T-helper 1 cell treated with Interleukin-12 subunit alpha and Interleukin-12 subunit beta and Interleukin-4 antibody, amounts not matched to agents 30 μg/mL and 1 μg/mL, for 36 hours (primary cell): ENCODE results near the gene RUNX3.

ENCODE experiments used
- H3K27ac Mint-ChIP-seq: one replicate; pipeline ENCODE4 v1.8.0; 2021; ENCODE audit warnings: mild to moderate bottlenecking, mixed read lengths
- H3K27me3 Mint-ChIP-seq: one replicate; pipeline ENCODE4 v1.8.0; 2021; ENCODE audit warnings: low read depth, mixed read lengths
- H3K36me3 Mint-ChIP-seq: one replicate; pipeline ENCODE4 v1.8.0; 2021; ENCODE audit warnings: low read depth, mixed read lengths
- H3K4me1 Mint-ChIP-seq: one replicate; pipeline ENCODE4 v1.8.0; 2021; ENCODE audit warnings: low read depth, mixed read lengths
- H3K4me3 Mint-ChIP-seq: one replicate; pipeline ENCODE4 v1.8.0; 2021; ENCODE audit warnings: mild to moderate bottlenecking, moderate library complexity, mixed read lengths
- H3K9me3 Mint-ChIP-seq: one replicate; pipeline ENCODE4 v1.8.0; 2021; ENCODE audit warnings: mixed read lengths

RUNX3 gene

GRCh38 chr1:24875257-24875656 is 54.8 kb downstream of the RUNX3 start:
- Mint-ChIP-seq H3K27me3 (peaks cover 33% of the 10 kb centered on the region), H3K9me3 (no peaks in the 10 kb centered on the region), H3K4me3 (no peak overlapping the region), H3K36me3 (no peaks in the 10 kb centered on the region), H3K4me1 (peaks cover 6% of the 10 kb centered on the region), H3K27ac (no peak overlapping the region)

GRCh38 chr1:24874611-24875234 is 55.4 kb downstream of the RUNX3 start:
- H3K4me3 Mint-ChIP-seq: no peak overlapping the region
- H3K27me3 Mint-ChIP-seq: peaks cover 27% of the 10 kb centered on the region
- peaks cover 6% of the 10 kb centered on the region for H3K4me1 Mint-ChIP-seq
- H3K36me3 Mint-ChIP-seq: no peaks in the 10 kb centered on the region
- H3K9me3 Mint-ChIP-seq: no peaks in the 10 kb centered on the region
- H3K27ac Mint-ChIP-seq: no peak overlapping the region

- H3K4me3 Mint-ChIP-seq: no peak overlapping the region
- H3K27ac Mint-ChIP-seq: no peak overlapping the region
- peaks cover 6% of the 10 kb centered on the region for H3K4me1 Mint-ChIP-seq
- H3K36me3 Mint-ChIP-seq: no peaks in the 10 kb centered on the region
- peaks cover 29% of the 10 kb centered on the region for H3K27me3 Mint-ChIP-seq
- no peaks in the 10 kb centered on the region for H3K9me3 Mint-ChIP-seq
These were observed 56.0 kb downstream of the RUNX3 start for GRCh38 chr1:24874056-24874455.

GRCh38 chr1:24873148-24873547 is 56.9 kb downstream of the RUNX3 start:
- Mint-ChIP-seq H3K27ac (no peak overlapping the region), H3K9me3 (no peaks in the 10 kb centered on the region), H3K4me3 (no peak overlapping the region), H3K4me1 (peaks cover 6% of the 10 kb centered on the region), H3K27me3 (peaks cover 28% of the 10 kb centered on the region), H3K36me3 (no peaks in the 10 kb centered on the region)

- Mint-ChIP-seq H3K36me3 (no peaks in the 10 kb centered on the region), H3K4me1 (peaks cover 6% of the 10 kb centered on the region), H3K27me3 (peaks cover 25% of the 10 kb centered on the region), H3K27ac (no peak overlapping the region), H3K4me3 (no peak overlapping the region), H3K9me3 (no peaks in the 10 kb centered on the region)
These were observed 57.8 kb downstream of the RUNX3 start for GRCh38 chr1:24872061-24872850.

- Mint-ChIP-seq H3K27me3 (peaks cover 28% of the 10 kb centered on the region), H3K36me3 (no peaks in the 10 kb centered on the region), H3K4me1 (peaks cover 6% of the 10 kb centered on the region), H3K9me3 (no peaks in the 10 kb centered on the region), H3K27ac (no peak overlapping the region), H3K4me3 (no peak overlapping the region)
These were observed 58.7 kb downstream of the RUNX3 start for GRCh38 chr1:24871306-24871901.

GRCh38 chr1:24870551-24871195 is 59.4 kb downstream of the RUNX3 start:
- Mint-ChIP-seq H3K27ac (no peak overlapping the region), H3K4me1 (peaks cover 6% of the 10 kb centered on the region), H3K9me3 (no peaks in the 10 kb centered on the region), H3K4me3 (no peak overlapping the region), H3K36me3 (no peaks in the 10 kb centered on the region), H3K27me3 (peaks cover 32% of the 10 kb centered on the region)

GRCh38 chr1:24868016-24868875 is 61.8 kb downstream of the RUNX3 start:
- no peaks in the 10 kb centered on the region for H3K36me3 Mint-ChIP-seq
- peaks cover 6% of the 10 kb centered on the region for H3K4me1 Mint-ChIP-seq
- no peaks in the 10 kb centered on the region for H3K9me3 Mint-ChIP-seq
- H3K4me3 Mint-ChIP-seq: no peak overlapping the region
- H3K27me3 Mint-ChIP-seq: peaks cover 37% of the 10 kb centered on the region
- peak overlapping the region; percentile 73 for H3K27ac Mint-ChIP-seq

- Mint-ChIP-seq H3K36me3 (no peaks in the 10 kb centered on the region), H3K27ac (no peak overlapping the region), H3K9me3 (no peaks in the 10 kb centered on the region), H3K4me3 (no peak overlapping the region), H3K27me3 (peaks cover 33% of the 10 kb centered on the region), H3K4me1 (peaks cover 6% of the 10 kb centered on the region)
These were observed 62.8 kb downstream of the RUNX3 start for GRCh38 chr1:24867084-24867870.

- H3K4me3 Mint-ChIP-seq: no peak overlapping the region
- H3K27ac Mint-ChIP-seq: no peak overlapping the region
- H3K36me3 Mint-ChIP-seq: no peaks in the 10 kb centered on the region
These were observed 63.6 kb downstream of the RUNX3 start for GRCh38 chr1:24866211-24867083.

GRCh38 chr1:24865587-24865986 is 64.5 kb downstream of the RUNX3 start:
- H3K36me3 Mint-ChIP-seq: no peaks in the 10 kb centered on the region
- H3K9me3 Mint-ChIP-seq: no peaks in the 10 kb centered on the region
- H3K4me1 Mint-ChIP-seq: peaks cover 3% of the 10 kb centered on the region
- no peak overlapping the region for H3K27ac Mint-ChIP-seq
- no peak overlapping the region for H3K4me3 Mint-ChIP-seq
- H3K27me3 Mint-ChIP-seq: peaks cover 28% of the 10 kb centered on the region

More at GRCh38 chr1:24866211-24867083, 63.6 kb downstream of the RUNX3 start:
- Mint-ChIP-seq H3K9me3 (no peaks in the 10 kb centered on the region), H3K27me3 (peaks cover 33% of the 10 kb centered on the region), H3K4me1 (peaks cover 6% of the 10 kb centered on the region)

GRCh38 chr1:24865168-24865567 is 64.9 kb downstream of the RUNX3 start:
- no peaks in the 10 kb centered on the region for H3K4me1 Mint-ChIP-seq
- H3K27ac Mint-ChIP-seq: no peak overlapping the region
- no peak overlapping the region for H3K4me3 Mint-ChIP-seq

GRCh38 chr1:24864370-24864777 is 65.7 kb downstream of the RUNX3 start:
- Mint-ChIP-seq H3K4me1 (no peaks in the 10 kb centered on the region), H3K27me3 (peaks cover 28% of the 10 kb centered on the region)

More at GRCh38 chr1:24865168-24865567, 64.9 kb downstream of the RUNX3 start:
- Mint-ChIP-seq H3K27me3 (peaks cover 28% of the 10 kb centered on the region), H3K36me3 (no peaks in the 10 kb centered on the region), H3K9me3 (no peaks in the 10 kb centered on the region)

More at GRCh38 chr1:24864370-24864777, 65.7 kb downstream of the RUNX3 start:
- Mint-ChIP-seq H3K27ac (no peak overlapping the region), H3K36me3 (no peaks in the 10 kb centered on the region), H3K9me3 (no peaks in the 10 kb centered on the region), H3K4me3 (no peak overlapping the region)
